HG03571 (cell line): ENCODE measurements around the gene ZNF418.
"Not testable (repeated sequence)": the region's sequence is repeated elsewhere in the genome, so short reads cannot be mapped to it uniquely, and the experiment has no call there.

Source experiments
- ATAC-seq: cut with Tn5 transposase; IDR thresholded peaks from one replicate; pipeline ENCODE4 v1.9.1; 2021; ENCODE audit not compliant: unreplicated experiment

Gene ZNF418

GRCh38 chr19:57890706-57891105 is 44.5 kb downstream of the ZNF418 start:
- ATAC-seq: not testable (repeated sequence)

- ATAC-seq: no peak
These were observed 46.5 kb downstream of the ZNF418 start, which contains the start of gene ZNF814 for GRCh38 chr19:57888560-57889231. TSS of gene ZNF814 (minus strand) at chr19:57889037. CDS start at chr19:57888802, 235 bp downstream.

GRCh38 chr19:57888107-57888559 is 47.1 kb downstream of the ZNF418 start:
- no peak for ATAC-seq

GRCh38 chr19:57887195-57887941 is 47.8 kb downstream of the ZNF418 start:
- ATAC-seq: no peak

GRCh38 chr19:57886046-57886445 is 49.2 kb downstream of the ZNF418 start:
- ATAC-seq: no peak

GRCh38 chr19:57873883-57874799 is 61.1 kb downstream of the ZNF418 start:
- ATAC-seq: not testable (repeated sequence)

GRCh38 chr19:57872450-57872849 is 62.8 kb downstream of the ZNF418 start:
- ATAC-seq: no peak
